Pulmonary artery endothelial cell (primary cell): ENCODE results near the gene SETBP1. TPM values are rescaled to one million over a fixed set of nuclear protein-coding genes. Genes with fewer than 3 reads are reported as not detected.

ENCODE experiments used
- DNase-seq: peaks from one replicate; pipeline ENCODE4 v3.0.0-alpha.2; 2011; ENCODE audit warnings: low read depth, low spot score
- total RNA-seq: library from RNA; depleted of rRNA; stranded (reverse); fragments of >200 nt; gene quantifications from 2 replicates; pipeline ENCODE4 v1.2.3, GENCODE V29; 2014

SETBP1 gene
- total RNA-seq, 1 donor from 2014 or later, result 4.0 TPM

GRCh38 chr18:44815108-44815507 is 134.4 kb downstream of the SETBP1 start:
- DNase-seq, result no peak

DNA sequence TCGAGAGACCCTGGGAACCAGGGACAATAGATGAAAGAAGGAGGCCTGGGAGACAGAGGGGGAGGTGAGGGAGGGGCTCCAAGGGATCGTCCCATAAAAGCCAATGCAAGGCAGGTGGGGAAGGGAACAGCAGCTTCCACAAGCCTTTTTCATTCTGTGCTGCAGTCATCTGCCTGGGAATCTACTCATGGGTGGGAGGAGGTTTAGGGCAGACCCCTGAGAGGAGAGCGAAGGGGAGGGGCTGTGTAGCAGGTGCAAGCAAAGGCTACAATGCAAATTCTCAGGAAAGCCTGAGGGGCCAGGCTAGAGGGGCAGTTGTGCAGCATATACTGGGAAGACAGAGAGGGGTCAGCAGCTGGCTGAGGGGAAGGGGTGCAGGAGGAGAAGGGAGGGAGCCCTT is 135.4 kb downstream of the SETBP1 start:
- DNase-seq, result no peak

DNA sequence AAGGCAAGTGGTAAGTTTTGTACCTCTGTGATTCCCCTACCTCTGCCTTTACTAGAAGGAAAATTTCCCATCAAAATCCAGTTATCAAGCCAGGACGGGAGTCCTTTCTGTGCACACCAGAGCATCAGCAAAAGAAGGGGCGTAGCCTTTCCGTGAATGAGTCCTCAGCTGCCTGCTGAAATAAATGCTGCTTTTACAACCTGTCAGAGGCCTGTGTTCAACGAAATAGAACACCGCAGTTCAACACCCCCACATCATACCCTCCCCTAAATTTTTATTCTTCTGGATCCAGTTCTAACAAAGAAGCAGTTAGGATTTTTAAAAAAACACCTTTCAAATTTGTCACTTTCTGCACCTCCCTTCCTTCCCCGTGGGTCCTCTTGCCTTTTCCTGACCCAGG is 135.8 kb downstream of the SETBP1 start:
- no peak for DNase-seq

DNA sequence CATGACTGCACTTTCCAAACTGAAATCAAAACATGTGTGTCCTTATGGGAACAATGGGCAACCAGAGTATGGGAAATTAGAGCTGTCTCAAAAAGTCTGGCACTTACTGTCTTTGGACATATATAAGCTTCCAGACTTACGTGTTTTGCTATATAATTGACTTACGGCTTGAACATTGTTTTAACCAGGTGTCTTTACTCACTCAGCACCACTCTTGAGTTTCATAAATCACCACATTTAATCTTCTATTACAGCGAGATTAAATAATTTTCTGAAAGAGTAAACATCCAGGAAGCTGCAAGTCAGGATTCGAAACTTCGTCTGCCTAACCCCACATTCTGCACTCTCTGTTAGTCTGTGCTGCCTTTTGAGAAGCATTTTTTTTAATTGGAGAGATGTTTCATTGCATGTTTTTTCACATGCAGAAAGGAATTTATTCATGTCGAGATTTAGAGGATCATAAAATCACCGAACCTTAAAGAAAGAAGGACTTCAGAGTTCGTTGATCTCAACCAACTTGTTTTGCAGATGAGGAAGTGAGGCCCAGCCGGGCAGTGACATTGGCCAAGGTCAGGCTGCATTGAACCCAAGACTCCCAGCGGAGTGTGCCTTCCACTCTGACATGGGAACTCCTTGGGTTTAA is 137.3 kb downstream of the SETBP1 start:
- no peak for DNase-seq

- DNase-seq, result no peak
These were observed 138.1 kb downstream of the SETBP1 start for GRCh38 chr18:44818668-44819403.

GRCh38 chr18:44819944-44820510 is 139.3 kb downstream of the SETBP1 start:
- DNase-seq, result no peak

DNA sequence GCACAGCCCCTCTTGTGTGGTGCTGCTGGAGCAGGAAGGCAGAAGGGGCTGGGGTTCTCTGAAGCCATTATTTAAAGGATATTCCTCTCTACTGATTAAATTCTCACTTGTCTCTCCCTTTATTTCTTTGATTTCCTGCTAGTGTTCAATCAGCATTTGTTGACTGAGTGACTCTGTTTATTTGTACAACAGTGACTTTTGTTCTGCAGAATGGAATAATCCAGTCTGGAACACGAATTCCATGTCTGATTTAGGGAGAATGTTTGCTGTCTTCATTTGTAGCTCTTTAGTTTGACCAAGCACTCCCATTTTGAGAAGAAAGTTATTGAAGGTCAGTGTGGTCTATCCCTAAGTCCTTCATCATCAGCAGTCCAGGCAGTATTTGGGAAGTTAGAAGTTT is 141.2 kb downstream of the SETBP1 start:
- no peak for DNase-seq

DNA sequence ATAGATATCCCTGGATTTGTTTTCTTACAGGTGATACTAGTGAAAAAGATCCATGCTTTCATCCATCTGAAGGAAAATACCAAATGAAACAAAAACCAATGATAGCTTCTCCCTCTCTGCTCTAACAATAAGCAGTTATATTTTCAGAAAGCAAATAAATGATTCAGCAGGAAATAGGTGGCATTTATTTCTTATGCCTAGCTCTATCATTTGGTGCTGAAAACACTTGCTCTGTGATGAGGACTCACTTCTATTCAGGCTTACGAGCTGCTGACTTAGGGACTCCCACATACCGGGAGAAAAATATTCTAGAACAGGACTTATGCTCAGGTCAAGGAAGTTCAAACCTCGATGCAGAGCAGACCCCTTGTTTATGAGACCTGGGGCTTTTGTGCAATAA is 142.6 kb downstream of the SETBP1 start:
- no peak for DNase-seq

- no peak for DNase-seq
These were observed 143.1 kb downstream of the SETBP1 start for GRCh38 chr18:44823782-44824181.

GRCh38 chr18:44824884-44825283 is 144.2 kb downstream of the SETBP1 start:
- DNase-seq, result no peak

DNA sequence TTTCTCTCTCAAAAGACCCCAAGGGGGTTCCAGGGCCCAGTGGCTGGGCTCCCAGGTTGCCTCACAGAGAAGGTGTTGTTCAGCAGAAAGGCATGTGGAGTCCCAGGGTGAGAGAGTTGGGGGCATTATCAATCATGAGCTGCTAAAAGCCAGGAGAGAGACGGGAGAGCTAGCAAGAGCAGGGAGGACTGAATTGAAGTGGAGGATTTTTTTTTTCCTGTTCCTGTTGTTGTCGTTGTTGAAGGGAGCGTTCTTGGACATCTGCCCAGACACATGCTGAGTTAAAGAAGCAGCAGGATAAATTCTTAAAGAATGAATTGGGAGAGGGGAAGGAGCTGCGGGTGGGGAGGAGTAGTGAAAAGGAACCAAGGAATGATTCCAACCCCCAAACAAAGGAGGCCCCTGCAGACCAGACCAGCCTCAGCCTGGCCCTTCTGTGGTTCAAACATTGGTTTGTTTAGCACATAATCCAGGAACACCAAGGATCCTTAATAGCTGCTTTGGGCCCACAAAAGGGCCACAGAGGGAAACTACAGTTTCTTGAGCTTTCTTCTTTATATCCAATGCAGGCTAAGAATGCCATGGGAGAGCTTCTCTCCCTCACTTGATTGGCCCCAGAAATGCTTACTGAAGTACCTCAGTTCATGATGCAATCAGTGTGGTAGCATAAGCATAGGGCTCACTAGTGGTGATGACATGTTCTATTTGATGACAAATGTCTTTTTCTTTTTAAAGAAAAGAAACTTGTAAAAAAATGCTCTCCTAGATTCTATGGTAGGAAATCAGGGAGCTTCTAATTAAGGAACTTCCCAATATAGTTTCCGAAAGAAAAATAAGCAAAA is 146.0 kb downstream of the SETBP1 start:
- peak; percentile 83 for DNase-seq

DNA sequence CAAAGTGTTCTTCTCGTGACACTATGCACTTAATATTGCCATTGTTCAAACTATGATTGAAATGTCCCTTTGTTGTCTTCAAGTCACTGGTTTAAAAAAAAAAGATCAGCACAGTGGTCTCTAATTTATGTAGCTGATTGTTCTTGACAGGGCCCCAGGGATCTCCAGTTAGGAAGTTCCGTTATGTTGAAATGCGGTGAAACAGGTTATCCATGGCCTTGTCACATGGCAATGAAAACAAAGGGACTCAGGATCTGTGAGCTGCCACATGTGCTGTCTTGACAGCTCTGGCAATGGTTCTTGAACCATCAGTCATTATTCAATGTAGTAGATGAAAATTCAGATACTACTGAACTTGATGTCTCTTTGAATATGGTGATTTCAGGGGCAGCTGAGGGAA is 147.4 kb downstream of the SETBP1 start:
- DNase-seq, result no peak

GRCh38 chr18:44830581-44830980 is 149.9 kb downstream of the SETBP1 start:
- DNase-seq, result no peak

DNA sequence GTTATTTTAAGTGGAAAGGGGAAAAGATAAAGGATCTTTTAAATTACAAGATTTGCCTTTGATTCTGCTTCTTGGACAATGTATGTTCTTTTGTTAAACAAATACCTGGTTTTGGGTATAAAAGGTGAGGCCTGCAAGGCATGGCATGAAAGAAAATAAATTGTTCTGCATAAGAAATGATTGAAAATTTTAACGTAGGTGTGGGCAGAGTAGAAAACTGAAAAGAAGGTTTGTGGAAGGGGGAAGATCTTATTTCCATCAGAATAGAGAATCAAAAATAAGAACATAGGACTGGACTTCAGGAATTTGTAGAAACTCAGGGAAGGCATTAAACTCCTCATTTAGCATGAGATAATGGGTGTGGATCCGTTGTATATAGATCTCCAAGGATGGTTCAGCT is 153.1 kb downstream of the SETBP1 start:
- no peak for DNase-seq

- no peak for DNase-seq
These were observed 154.3 kb downstream of the SETBP1 start for GRCh38 chr18:44834867-44835469.

DNA sequence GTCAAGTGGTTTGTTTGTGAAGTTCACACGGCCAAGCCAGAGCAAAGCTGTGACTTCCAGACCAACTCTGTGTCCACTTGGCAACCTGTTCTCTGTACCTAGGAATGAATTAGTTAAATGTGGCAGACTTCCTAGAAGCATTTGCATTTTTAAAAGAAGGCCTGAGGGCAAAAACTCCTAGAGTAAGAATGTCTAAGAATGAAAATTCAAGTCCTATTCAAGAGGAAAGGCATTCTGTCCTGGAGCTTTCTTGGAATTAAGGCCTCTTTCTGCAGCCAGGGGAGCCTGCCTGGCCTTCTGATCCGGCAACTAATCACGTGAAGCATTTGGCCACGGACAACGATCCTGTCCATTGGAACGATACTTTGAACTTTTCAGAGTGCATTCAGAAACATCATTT is 155.0 kb downstream of the SETBP1 start:
- DNase-seq, result no peak

DNA sequence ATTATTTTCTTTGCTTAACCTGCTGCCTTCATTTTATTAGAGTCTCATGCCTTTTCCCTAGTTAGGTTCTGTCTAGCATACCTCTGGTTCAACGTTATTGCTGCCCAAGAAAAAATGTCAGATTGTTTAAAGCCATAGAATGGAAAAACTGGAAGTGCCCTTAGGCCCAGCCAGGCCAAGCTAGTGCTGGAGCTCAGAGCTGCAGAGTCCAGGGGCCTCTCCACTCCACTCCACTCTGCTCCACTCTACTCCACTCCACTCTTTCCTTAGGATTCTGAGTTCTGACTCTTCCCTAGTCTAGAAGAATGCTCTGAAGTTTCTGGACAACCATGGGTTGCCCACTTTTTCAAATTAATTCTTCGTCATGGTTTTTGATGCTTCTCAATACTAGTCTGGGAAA is 155.6 kb downstream of the SETBP1 start:
- no peak for DNase-seq

DNA sequence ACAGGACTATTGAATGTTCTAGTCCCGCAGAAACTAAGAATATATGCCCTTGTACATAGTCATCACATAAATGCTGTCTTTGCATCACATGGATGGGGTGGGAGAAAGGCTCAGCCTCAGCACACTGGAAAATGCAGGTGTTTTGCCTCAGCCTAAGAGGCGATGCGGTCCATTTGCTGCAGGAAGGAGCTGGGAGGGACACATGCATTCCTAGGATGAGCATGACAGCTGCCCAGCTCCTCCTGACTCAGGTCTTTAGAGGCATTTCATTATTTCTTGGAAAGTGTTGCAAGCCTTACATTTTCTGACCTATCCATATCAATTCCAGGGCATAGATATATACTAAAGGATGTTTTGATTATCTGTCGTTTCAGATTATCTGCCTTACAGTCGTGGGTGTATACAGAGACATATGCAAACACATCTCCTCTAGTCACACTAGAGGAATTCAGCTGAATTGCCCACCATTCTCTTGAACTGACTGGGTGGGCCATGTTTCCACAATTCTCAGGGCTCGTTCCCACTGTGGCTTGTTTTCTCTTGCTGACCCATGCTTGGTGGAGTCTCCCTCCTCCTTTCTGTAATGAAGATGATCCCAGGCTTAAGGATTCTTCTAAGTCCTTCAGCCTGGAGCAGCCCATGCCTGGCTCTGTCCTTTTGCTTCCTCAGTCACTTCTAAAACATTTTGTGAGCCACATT is 156.9 kb downstream of the SETBP1 start:
- DNase-seq, result no peak

DNA sequence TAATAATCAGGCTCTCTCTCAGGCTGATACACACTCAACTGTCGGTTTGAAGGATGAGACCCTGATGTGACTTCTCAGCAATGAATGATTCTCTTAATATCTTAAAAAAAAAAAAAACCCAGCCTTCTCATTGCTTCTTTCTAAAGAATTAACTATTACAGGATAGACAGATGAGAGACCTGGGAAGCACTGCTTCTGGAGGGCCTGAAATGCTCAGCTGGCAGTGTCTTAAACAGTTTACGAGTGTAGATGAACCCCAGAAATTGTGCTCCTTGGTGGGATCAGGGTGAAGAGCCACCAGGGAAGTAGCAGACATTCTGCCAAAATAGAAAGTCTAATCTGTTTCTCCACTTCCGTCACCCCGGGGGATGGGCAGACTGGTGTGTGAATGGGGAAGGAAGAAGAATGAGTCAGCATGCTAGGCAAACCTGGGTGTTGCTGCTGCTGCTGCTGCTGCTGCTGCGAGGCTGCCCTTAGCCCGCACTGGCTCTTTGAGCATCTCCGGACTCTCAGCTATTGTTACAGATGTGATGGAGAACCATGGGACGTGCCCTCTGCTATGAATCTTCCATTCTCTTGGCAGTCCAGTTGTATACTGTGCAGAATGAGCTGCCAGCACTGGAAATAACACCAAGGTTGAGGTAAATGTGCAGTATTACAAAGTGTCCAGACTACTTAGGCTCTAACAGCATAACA is 158.4 kb downstream of the SETBP1 start:
- no peak for DNase-seq

- no peak for DNase-seq
These were observed 159.5 kb downstream of the SETBP1 start for GRCh38 chr18:44840058-44840790.
